Non-pigmented ciliary epithelial cell (primary cell): Measurements from ENCODE around the gene CPEB3.
"Not testable (repeated sequence)": the region's sequence is repeated elsewhere in the genome, so short reads cannot be mapped to it uniquely, and the experiment has no call there.

ENCODE experiments used
- DNase-seq: peaks from one replicate; pipeline ENCODE4 v3.0.0-alpha.2; 2010; ENCODE audit warnings: low read depth

The CPEB3 gene

DNA sequence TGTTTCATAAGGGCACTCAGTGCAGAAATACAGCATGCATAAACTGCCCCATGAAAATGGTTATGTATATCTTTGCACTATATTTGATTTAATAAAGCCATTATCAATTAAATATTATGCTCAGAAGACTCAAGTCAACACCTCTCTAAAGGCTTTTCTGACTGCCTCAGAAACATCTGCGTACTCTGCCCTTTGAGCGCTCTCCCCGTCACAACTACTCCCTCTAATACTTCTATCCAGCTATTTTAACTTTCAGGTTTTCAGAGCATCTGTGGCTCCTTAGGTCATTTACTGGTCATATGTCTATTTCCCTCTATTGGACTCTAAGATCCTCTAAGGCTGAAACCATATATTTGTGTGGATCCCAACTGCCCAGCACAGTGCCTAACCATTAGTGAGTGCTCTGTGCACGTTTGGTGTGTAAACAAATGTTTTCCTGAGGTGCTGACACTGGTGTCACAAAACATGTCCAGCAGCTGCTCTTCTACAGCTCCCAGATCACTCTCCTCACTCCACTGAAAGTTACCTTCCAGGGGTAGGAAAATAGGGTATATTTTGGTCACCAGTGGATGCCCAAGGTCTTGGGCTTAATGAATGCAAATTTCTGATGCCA lies 188.2 kb downstream of the CPEB3 start:
- no peak for DNase-seq

DNA sequence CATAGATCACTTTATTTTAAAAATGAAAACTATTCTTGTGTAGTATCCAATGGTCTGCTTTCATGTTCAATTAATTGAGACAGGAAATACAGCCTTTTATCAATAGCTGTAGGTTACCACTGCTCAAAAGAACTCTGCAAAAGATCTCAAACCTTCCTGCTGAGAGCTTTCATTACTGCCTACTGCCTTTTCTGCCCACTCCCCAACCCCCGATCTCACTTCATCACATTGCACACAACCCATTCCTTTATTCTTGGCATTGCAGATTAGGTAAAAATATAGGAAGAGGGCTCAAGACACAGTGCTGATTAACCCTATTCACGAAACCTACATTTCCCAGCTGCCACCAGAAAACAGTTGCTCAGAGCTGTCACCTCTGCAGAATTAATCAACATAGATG lies 195.9 kb downstream of the CPEB3 start:
- no peak for DNase-seq

DNA sequence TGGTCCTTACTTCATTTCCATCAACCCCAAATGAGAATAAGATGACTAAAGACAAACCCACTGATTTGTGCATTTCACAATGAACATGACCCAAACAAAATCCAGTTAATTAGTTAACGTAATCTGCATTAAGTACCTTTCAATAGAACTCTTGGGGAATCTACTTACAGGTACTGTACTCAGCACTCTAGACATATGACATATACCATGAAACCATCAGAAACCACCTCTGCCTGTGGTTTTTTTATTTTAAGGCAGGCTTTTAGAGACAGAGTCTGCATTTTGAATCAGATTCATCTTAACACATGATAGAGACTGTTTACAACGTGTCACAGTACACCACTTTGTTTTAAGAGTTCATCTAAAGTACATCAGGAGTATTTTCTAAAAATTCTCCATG lies 198.9 kb downstream of the CPEB3 start:
- DNase-seq = no peak

DNA sequence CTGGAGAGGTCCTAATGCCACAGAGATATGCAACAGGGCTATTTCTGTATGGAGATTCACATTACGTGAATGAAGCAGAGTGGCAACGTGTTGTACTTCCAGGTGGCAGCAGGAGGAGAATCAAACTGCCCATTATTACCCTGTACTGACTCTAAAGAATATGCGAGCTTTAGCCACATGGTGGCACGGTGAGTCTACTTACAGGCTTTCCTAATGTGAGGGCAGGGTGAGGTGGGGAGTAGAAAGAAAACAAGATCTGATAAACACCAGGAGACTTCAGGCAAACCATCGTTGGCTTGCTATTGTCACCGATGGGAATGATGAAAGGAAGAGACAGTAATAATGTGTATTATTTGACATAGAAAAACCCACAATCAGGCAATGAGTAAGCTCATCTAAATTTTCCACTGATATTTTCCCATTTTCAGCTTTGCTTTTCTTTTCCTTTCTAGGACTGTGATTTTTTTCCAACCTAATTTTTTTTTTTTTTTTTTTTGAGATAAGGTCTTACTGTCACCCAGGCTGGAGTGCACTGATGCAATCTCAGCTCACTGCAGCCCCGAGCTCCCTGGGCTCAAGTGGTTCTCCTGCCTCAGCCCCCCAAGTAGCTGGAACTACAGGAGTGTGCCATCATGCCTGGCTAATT lies 203.0 kb downstream of the CPEB3 start:
- DNase-seq = no peak

DNA sequence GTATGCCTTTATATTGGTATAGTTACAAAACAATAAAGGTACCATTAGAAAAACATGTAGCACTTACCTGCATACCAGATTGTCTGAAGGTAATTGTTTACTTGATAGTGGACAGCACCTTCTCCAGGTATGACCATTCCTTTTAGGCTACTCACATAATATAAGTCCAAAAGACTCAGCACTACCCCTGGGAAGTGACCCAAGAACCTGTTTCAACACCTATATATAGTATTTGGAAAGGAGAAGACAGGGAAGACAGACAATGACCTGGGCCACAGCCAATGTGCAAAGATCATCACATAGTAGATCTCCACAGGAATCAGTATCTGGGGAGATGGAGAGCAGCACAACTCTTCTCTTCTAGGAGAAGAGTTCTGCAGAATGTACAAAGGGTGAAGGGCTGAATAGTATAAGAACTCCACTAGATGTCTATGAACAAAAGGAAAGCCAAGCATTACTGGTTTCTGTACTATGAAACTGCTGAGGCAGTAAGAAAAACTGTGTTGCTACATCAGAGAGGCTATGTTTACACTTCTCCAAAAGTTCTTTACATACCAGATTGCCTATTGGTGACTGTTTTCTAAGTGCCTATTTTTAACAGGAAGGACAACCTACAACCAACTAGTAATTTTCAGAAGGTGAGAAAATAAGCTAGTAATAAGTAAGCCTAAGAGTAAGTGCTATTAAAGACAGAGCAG lies 208.1 kb downstream of the CPEB3 start:
- no peak for DNase-seq

DNA sequence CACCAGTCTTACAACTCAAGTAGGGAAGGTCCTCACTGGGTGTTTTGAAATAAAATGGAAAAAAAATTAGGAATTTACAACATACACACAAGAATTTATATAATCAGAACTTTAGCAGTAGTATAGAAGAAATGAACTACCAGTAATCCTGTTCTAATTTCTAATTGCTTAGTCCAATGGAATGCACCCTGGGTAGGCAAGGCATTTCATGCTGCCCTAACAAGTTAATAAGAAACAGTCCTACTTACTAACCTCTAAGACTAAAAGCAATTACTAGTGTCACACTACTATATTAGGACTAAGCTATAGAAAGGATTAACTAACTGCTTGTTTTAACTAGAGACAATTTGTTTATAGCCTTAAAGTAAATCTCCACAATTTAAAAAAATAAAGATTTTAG lies 209.2 kb downstream of the CPEB3 start:
- DNase-seq = no peak

DNA sequence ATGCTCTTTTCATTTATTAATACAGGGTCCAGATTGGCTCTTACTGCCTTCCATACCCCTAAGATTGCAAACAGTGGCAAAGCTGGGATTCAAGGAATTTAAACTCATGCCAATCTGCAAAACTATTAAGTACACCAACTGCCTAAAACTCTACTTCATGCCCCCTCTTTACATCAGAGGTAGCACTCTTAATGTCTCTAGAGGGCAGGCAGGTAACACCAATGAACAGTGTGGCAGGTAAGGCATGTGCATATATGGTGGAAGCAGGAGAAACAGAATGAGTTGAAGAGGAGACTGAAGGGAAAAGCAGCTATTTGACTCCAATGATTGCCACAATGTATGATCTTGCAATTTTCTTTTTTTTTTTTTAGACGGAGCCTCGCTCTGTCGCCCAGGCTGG lies 210.6 kb downstream of the CPEB3 start:
- DNase-seq = no peak

DNA sequence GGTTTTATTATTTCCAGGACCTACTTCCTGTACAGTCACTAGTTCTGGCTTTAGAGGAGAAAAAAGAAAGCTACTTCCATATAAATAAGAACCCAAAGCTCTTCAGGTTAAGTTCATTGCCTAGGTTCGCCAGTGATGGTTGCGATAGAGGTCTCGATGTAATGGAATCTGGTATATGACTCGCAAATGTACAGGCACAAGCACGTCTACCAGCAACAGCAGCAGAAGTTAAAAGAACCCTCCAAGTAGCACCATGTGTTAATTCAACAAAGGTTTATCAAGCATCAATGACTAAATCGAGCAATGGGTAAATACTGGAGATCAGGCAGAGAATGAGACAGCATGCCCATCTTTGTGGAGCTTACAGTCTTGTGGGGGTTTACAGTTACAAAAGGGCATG lies 211.9 kb downstream of the CPEB3 start:
- no peak for DNase-seq

DNA sequence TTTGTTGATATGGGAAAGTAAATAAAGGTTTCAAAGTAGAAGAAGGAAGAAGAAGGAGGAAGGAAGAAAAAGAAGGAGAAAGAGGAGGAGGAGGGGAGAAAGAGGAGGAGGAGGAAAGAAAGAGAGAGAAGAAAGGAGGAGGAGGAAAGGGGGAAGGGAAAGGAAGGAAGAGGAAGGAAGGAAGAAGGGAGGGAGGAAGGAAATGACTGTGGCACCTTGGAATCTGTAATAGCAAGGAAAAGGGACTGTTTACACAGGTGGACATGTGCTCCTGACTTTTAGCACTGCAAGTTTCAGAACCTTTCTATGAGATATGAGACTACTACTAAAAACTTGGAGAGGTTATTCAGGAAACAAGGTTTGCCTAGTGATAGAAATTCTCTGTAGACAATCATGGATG lies 214.2 kb downstream of the CPEB3 start:
- DNase-seq = no peak

DNA sequence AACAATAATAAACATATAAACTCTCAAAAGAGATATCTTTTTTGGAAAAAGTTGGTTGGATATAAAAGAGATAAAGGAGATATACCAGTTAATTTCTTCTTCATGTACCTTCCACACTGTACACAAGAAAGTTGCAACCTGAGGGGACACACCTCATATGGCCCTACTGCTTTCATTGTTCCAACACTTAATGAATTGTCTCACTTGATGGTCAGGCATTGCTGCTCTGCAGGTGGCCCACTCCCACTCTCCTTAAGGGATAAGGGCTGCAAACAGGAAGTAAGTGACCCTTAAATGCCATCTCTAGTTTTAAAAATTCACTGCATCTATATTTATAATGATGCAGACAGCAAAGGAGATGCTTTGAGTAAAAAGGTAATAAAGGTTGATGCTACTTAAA lies 215.0 kb downstream of the CPEB3 start:
- DNase-seq = no peak

DNA sequence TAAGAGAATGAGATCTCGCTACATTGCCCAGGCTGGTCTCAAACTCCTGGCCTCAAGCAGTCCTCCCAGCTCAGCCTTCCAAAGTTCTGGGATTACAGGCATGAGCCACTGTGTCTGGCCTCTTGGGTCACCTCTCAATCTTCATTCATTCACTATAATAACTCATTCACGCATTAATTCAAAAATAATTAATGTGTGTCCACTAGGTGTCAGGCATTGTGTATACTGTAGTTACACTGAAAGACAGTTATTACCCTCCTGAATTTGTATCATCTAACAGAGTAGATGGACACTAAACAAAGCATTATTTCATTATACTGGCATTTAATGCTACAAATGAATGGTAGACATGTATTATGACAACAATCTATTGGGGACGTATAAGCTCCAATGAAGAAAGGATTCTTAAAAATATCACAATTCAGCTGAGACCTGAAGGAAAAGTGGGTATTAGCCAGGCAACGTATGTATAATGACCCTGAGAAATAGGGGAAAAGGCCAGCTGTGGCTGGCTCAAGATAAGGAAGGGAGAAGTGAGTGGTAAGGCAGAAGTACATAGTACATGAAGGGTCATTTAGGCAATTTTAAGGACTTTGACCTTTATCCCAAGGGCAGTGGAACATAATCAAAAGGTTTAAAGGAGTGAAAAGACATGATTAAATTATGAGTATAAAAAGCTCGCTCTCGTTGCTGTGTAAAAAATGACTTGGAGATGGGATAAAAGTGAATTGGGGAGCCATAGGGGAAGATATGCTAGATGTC lies 216.6 kb downstream of the CPEB3 start:
- no peak for DNase-seq

DNA sequence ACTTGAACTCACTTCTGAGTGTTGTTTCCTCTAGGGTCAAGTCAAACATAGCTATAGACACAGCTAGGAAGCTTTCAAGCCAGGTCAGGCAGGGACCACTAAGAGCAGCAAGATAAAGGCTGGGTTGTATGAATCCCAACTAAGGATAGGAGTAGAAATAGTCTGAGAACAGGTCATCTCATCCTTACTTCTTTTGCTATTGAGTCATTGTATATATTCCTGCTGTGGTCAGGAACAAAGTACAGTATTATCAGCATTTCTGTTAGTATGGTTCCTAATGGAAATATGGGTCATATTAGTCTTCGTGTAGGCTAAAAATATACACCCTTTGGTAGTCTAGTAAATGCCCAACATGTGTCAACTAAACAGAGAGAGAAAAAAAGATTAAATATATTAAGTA lies 222.0 kb downstream of the CPEB3 start:
- peak; percentile 43 for DNase-seq

DNA sequence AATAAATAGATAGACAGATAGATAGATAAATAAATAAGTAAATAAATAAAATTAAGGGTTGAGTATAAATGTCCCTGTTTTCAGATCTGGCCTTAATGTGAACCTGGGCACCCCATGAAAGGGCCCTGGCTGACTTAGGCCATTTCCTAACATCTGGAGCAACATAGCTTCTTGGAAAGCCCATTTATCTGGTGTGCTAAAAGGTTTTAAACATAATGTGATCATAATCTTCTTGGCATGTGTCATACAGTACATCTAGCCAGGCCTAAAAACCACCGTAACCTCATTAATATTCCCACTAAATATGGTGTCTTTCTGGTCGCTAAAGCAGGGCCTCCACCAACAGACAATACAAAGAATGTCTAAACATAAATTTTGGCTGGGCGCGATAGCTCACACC lies 224.5 kb downstream of the CPEB3 start:
- no peak for DNase-seq

DNA sequence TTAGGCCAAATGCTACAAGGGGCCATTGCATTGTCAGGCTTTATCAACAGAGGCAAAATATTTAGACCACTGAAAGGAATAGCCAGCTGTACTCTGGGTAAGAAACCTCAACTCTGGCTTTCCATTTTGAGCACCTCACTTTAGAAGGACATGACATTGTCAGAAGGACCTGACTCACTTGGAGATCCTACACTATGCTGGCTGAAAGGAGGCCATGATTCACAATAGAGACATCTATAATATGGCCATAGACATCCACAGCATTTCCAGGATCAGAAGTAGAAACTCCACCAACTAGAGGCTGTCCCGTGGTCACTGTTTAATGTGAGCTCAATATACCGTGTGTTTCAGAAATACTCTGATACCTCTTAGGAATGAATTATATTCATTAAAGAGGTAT lies 226.4 kb downstream of the CPEB3 start:
- no peak for DNase-seq

DNA sequence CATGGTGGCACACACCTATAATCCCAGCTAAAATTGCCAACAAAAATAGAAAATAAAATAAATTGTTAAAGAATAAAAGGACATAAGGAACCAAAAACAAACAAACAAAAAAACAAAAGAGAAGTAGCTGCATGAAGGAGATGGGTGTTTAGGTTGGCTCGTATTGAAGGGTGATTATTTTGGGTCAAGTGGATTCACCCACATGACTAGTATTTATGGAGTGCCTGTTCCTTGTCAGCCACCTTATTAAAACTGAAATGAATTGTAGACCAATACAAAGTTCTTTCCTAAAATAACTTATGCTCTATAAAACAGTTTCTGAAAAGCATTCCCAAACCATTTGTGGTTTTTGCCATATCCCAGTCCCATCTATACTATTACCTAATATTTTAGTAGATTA lies 228.6 kb downstream of the CPEB3 start:
- no peak for DNase-seq

DNA sequence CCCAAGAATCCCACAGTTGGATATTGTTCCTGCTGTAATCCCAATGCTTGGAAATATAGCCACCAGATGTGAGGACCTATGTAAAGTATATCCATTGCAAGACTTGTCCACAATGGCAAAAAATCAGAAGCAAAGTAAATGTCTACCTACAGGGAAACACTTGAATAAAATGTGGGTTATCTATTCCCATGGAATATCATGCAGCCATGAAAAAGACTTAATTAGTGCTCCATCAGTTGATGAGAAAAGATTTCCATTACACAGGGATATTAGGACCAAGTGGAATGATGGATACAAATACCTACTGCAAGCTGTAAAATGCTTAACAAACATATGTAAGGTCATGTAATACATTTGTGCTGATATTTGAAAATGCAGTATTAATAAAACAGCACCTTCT lies 236.1 kb downstream of the CPEB3 start:
- no peak for DNase-seq

DNA sequence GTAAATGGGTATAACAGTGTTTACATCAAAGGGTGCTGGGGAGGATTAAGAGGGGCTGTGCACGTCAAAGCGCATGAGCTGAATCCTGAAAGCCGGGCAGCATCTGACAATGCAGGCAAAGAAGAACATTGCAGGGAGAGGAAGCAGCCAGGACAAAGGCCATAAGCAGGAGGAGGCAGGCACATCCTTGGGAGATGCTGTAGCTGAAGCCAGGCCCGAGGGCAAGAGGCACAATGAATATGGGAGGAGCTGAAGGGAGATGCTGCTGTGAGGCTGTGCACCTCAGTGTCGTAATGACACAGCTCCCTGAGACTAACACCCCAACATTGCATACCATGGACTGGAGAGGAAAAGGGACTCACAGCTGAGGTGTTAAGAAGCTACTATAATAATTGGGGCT lies 238.1 kb downstream of the CPEB3 start:
- DNase-seq = no peak

DNA sequence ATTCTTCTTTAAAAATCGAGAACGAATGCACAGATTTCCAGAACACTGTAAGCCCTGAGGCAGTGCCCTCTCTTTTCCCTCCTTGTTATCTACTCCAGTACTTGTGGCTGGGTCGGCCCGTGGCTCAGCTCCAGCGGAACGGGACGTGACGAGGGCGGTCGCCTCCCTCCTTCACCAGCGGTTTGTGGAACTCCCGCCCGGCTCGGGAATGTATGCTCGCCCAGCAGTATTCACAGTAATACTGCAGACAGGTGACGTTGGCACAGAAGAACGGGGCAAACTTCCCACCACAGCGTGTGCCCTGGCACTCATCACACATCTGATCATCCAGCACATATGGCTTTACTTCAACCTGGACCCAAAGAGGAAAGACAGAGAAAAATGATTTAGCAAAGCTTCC lies 238.8 kb downstream of the CPEB3 start:
- DNase-seq = no peak

DNA sequence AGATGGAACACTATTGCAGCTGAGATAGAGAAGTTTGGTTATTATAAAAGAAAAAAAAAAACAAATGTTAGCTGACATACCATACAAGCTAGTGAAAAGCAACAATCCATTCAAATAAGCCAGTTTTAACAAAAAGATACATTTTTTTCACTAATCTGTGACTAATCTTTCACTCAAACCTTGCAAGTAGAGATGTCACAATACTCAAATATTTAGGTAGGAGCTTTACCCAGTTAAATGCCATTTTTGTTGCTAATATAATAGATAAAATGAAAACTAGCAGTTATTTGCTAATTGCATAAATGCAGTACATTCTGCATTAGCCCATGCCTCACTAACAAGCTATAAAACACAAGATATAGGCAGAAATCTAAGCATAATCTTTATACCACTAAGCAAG lies 243.7 kb downstream of the CPEB3 start:
- DNase-seq = no peak

DNA sequence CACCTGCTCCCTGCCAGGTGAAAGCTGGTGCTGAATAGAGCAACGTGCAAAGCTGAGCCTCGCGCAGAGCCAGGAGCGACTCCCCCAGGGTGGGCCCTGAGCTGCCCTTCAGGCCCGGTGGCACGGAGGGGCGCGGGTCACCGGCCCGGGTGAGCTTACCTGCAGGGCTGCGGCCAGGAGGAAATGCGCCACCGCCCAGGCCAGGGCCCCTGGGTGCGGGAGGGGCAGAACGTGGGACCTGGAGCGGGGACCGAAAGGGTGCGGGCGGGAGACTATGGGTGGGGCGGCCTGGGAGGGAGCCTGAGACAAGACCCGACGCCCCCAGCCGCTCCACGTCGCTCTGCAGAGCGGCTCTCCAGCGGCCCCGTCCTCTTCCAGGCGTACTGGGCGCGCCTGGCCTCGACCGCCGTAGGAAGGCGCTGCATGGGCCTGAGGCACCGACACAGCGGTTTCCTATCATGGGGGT lies 245.2 kb downstream of the CPEB3 start:
- no peak for DNase-seq

DNA sequence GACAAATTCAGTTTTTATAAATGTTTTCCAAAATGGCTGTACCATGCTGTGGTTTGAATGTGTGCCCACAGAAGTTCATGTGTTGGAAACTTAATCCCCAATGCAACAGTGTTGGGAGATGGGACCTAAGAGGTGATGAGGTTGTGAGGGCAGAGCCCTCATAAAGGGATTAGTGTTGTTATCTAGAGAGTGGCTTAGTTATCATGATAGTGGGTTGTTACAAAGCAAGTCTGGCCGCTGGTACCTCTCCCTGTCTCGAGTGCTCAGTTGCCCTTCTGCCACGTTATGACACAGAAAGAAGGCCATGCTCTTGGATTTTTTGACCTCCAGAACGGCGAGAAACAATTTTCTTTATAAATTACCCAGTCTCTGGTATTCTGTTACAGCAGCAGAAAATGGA lies 248.3 kb downstream of the CPEB3 start:
- no peak for DNase-seq

DNA sequence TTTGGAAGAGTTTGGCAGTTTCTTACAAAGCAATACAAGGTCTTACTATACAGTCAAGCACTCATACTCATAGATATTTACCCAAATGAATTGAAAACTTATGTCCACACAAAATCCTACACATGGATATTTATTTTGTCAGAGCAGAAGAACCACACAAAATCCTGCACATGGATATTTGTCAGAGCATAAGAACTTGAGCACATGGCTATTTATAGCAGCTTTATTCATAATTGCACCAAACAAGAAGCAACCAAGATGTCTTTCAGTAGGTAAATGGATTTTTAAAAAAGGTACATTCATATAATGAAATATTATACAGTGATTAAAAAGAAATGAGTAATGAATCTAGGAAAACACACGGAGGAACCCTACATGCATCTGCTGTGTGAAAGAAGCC lies 251.9 kb downstream of the CPEB3 start:
- no peak for DNase-seq

DNA sequence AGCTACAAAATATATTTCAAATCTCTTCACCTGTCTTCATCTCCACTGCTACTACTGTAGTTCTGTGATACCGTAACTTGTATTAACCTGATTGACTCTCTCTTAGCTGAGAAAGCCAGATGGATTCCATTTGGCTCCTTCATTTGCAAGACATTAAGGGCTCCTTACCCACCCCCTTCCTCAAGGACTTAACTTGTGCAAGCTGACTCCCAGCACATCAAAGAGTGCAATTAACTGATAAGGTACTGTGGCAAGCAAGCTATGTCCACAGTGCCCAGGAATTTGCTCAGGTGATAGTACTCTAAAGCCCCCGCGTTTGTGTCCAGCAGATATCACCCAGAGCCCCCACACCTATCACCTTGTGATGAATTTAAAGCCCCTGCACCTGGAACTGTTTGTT lies 257.8 kb downstream of the CPEB3 start:
- DNase-seq = not testable (repeated sequence)
